ENCODE data around the gene ANKRD11.
A peak's percentile ranks its signal among the peaks of the same experiment; 100 is the strongest.
"Not testable (repeated sequence)": the region's sequence is repeated elsewhere in the genome, so short reads cannot be mapped to it uniquely, and the experiment has no call there.

The ANKRD11 gene

GRCh38 chr16:89478576-89479221 is 11.7 kb downstream of the ANKRD11 start:
- DNase-seq (ENCODE audit: low spot score): peak; percentile 62

- DNase-seq (ENCODE audit: low spot score): no peak
These were observed 13.5 kb downstream of the ANKRD11 start for GRCh38 chr16:89476811-89477261.

- no peak for DNase-seq (ENCODE audit: low spot score)
These were observed 14.0 kb downstream of the ANKRD11 start for GRCh38 chr16:89476379-89476778.

GRCh38 chr16:89475144-89475543 is 15.2 kb downstream of the ANKRD11 start:
- no peak for DNase-seq (ENCODE audit: low spot score)

GRCh38 chr16:89473791-89474414 is 16.5 kb downstream of the ANKRD11 start:
- DNase-seq (ENCODE audit: low spot score): no peak

- no peak for DNase-seq (ENCODE audit: low spot score)
These were observed 17.1 kb downstream of the ANKRD11 start for GRCh38 chr16:89473136-89473712.

GRCh38 chr16:89472711-89473075 is 17.7 kb downstream of the ANKRD11 start:
- no peak for DNase-seq (ENCODE audit: low spot score)

GRCh38 chr16:89467382-89467781 is 23.0 kb downstream of the ANKRD11 start:
- DNase-seq (ENCODE audit: low spot score): no peak

- DNase-seq (ENCODE audit: low spot score): no peak
These were observed 23.4 kb downstream of the ANKRD11 start for GRCh38 chr16:89466920-89467319.

- not testable (repeated sequence) for DNase-seq (ENCODE audit: low spot score)
These were observed 27.0 kb downstream of the ANKRD11 start for GRCh38 chr16:89463312-89463711.

- not testable (repeated sequence) for DNase-seq (ENCODE audit: low spot score)
These were observed 27.7 kb downstream of the ANKRD11 start for GRCh38 chr16:89462639-89463038.

- DNase-seq (ENCODE audit: low spot score): not testable (repeated sequence)
These were observed 28.5 kb downstream of the ANKRD11 start for GRCh38 chr16:89461890-89462289.

GRCh38 chr16:89460556-89460955 is 29.8 kb downstream of the ANKRD11 start:
- no peak for DNase-seq (ENCODE audit: low spot score)

- no peak for DNase-seq (ENCODE audit: low spot score)
These were observed 31.4 kb downstream of the ANKRD11 start for GRCh38 chr16:89458967-89459366.

- no peak for DNase-seq (ENCODE audit: low spot score)
These were observed 31.8 kb downstream of the ANKRD11 start for GRCh38 chr16:89458551-89458950.

- no peak for DNase-seq (ENCODE audit: low spot score)
These were observed 33.9 kb downstream of the ANKRD11 start for GRCh38 chr16:89456419-89456959.

- no peak for DNase-seq (ENCODE audit: low spot score)
These were observed 34.7 kb downstream of the ANKRD11 start for GRCh38 chr16:89455692-89456091.

- no peak for DNase-seq (ENCODE audit: low spot score)
These were observed 35.2 kb downstream of the ANKRD11 start for GRCh38 chr16:89455178-89455577.

- DNase-seq (ENCODE audit: low spot score): not testable (repeated sequence)
These were observed 35.8 kb downstream of the ANKRD11 start for GRCh38 chr16:89454378-89455125.

- DNase-seq (ENCODE audit: low spot score): no peak
These were observed 36.6 kb downstream of the ANKRD11 start for GRCh38 chr16:89453501-89454321.

- no peak for DNase-seq (ENCODE audit: low spot score)
These were observed 37.4 kb downstream of the ANKRD11 start for GRCh38 chr16:89452925-89453324.

GRCh38 chr16:89452241-89452640 is 38.1 kb downstream of the ANKRD11 start:
- no peak for DNase-seq (ENCODE audit: low spot score)
